ENCODE data around the gene TBC1D22A.

Gene TBC1D22A

DNA sequence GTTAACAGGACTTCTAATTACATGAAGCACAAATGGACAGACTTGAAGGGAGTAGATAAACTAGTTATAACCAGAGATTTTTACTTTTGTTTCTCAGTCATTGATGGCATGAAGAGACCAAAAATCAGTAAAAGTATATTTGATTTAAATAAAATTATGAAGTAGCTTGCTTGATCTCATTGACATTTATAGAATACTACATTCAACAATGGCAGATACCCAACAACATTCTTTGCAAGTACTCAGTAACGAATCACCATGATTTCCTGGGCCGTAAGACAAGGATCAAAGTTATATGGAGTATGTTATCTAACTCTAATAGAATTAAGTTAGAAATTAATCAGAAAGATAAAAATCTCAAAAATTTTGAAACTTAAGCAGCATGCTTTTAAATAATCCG is 317.6 kb downstream of the TBC1D22A start:
- no peak for DNase-seq (ENCODE audit: low spot score)

DNA sequence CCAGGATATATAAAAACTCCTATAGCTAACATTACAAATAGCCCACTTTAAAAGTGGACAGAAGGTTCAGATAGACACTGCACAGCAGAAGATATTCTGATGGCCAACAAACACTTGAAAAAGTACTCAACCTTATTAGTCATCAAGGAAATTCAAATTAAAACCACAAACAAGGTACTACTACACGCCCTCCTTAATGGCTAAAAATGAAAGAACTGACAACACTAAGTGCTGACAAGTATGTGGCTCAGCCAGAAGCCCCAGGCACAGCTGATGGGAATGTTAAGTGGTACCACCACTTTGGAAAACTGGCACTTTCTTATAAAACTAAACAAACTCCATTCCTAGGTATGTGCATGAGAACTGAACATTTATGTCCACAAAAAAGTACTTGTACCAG is 320.1 kb downstream of the TBC1D22A start:
- no peak for DNase-seq (ENCODE audit: low spot score)

DNA sequence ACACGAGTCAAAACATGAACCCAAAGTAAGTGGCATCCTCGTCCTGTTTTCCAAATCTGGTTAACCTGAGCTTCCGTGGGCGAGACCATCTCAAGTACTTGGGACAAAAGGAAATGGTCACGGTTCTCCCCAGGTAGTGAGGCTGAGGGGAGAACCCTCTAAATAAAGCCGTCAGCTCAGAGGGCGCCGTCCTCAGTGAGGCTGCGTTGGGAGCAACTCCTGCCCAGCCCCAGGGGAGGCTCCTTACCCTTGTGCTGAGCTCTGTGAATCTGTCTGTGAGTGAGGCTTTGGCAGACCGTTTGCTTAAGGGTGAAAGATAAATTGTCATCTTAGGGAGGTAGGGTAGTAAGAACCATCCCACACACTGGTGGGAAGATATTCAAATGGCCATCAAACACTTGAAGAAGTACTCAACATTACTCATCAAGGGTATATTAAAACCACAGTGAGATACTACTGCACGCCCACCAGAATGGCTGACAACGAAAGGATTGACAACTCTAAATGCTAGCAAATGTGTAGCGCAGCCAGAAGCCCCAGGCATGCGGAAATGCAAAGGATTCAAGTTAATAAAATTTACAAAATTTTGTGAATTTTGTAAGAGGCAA is 321.0 kb downstream of the TBC1D22A start:
- DNase-seq (ENCODE audit: low spot score): no peak

DNA sequence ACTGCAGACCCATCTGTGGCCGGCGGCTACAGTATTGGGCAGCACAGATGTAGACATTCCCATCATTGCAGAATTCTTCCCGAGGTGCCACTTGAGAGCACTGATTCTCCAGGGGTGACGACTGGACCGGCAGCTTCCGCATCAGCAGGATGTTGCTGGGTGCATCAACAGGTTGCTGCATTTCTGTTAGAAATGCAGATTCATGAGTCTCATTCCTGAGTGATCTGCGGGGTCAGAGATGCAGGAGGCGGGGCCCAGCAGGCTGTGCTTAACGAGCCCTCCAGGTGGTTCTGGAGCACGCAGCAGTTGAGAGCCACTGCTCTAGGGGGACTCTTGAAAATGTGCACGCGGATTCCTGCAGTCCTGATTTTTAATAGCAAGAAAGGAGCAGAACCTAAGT is 321.8 kb downstream of the TBC1D22A start:
- no peak for DNase-seq (ENCODE audit: low spot score)

DNA sequence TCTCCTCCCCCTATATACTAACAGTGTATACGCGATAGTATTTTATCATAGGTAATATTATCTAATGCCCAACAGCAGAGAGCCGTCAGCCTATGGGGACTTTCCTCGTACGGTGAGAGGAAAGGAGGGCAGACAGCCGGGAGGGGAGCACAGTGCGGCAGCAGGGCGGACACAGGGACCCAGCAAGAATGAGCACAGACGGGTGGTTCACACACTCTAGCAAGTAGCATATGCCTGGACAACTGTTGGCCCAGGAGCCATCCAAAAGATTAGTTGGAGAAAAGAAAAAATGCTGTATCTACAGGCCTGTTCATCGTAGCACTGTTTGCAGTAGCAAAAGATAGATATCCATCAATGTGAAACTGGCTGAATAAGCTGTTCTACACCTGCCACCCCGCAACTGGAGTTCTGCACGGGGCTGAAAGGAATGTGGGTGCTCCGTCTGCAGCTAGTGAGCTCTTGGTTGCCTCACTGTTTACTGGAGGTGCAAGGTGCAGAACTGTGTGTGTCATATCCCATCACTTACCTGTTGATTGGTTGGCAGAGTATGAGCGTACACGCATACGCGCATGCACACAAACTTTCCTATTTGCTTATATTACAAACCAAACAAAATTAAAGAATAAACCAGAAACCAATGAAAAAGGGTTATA is 324.3 kb downstream of the TBC1D22A start:
- DNase-seq (ENCODE audit: low spot score): no peak

DNA sequence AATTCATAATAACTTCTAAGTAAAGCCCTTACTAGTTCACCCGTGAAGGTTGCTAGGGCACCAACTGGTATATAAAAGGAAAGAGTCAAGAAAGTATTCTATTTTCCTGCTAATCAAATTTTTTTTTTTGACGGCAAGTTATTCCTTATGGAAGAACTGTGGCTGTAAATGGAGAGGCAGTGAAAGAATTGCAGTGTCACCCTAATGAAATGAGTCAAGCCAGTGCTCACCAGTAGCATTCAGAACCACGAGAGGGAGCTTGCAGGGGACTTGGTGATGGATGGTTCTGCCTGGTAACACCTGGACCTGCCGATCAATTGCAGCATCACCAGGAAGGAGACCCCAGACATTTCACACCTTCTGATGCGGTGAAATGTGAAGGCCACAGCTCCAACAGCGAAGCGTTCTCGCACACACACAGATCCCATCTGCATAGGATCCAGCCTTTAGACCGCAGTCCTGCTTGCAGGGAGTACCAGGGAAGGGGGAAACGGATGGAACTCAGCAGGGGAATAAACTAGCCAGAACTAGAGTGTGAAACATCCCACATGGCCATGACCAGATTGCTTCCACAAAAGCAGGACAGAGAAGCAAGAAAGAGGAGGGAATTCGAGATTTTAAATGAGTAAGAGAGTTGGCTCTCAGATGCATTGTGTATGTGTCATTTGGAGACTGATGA is 326.2 kb downstream of the TBC1D22A start:
- no peak for DNase-seq (ENCODE audit: low spot score)

DNA sequence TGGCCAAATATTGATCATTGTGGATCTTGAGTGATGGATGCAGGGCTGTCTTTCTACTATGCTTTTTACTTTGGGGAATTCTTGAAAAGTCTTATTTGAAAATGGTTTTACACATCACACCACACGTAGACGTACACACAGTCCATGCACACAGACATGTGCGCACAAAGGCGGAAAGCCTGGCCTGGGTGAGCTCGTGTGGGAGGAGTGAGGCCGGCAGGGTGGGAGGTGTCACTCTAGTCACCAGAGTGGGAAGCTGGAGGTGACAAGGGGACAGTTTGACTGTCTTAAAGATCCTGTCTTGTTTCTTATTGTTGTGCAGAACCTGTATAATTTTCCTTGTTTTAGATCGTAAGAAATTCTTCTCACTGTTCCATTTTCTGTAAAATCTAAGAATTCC is 326.9 kb downstream of the TBC1D22A start:
- DNase-seq (ENCODE audit: low spot score): no peak

DNA sequence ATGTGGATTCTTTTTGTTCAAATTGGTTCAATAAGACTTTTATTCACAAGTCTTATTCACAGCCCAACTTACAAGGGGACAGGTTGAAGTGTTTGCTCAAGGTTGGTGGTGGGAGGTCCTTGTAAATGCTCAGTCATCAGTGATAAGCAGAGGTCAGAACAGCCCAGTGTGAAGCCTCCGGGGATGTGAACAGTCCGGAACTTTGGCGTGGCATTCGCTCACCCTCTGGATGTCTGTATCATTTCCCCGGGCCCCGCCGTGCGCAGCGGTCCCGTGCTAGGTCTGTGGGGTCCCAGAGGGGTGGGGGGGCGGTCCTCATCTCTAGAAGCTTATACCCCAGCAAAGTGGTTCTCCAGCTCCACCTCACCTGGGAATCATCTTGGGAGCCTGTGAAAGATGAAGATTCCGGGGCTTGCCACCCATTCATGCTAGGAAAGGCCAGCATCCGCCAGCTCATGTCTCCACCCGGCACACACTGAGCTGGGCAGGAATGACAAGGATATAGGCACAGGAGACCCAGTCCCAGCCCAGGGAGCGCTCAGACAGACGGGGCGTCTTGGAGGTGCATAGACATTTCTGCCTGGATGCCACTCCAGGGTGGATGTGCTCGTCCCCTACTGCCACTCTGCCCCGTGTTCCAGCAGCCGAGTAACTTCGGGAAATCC is 327.5 kb downstream of the TBC1D22A start:
- no peak for DNase-seq (ENCODE audit: low spot score)

DNA sequence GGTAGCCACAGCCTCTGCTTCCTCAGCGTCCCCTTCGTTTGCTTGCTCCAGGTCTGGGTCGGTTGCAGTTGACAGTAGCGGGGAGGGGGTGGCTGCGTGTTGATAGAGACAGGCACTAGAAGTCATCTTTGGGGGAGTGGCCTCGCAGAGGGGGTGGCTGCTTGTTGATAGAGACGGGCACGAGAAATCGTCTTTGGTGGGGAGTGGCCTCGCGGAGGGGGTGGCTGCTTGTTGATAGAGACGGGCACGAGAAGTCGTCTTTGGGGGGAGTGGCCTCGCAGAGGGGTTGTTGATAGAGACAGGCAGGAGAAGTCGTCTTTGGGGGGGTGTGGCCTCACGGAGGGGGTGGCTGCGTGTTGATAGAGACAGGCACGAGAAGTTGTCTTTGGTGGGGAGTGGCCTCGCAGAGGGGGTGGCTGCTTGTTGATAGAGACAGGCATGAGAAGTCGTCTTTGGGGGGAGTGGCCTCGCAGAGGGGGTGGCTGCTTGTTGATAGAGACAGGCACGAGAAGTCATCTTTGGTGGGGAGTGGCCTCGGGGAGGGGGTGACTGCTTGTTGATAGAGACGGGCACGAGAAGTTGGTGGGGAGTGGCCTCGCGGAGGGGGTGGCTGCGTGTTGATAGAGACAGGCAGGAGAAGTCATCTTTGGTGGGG is 328.3 kb downstream of the TBC1D22A start:
- DNase-seq (ENCODE audit: low spot score): peak; percentile 15

DNA sequence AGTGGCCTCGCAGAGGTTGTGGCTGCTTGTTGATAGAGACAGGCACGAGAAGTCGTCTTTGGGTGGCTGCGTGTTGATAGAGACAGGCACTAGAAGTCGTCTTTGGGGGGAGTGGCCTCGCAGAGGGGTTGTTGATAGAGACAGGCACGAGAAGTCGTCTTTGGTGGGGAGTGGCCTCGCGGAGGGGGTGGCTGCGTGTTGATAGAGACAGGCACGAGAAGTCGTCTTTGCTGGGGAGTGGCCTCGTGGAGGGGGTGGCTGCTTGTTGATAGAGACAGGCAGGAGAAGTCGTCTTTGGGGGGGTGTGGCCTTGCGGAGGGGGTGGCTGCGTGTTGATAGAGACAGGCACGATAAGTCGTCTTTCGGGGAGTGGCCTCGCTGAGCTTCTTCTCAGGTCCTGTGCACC is 328.8 kb downstream of the TBC1D22A start:
- DNase-seq (ENCODE audit: low spot score): no peak

DNA sequence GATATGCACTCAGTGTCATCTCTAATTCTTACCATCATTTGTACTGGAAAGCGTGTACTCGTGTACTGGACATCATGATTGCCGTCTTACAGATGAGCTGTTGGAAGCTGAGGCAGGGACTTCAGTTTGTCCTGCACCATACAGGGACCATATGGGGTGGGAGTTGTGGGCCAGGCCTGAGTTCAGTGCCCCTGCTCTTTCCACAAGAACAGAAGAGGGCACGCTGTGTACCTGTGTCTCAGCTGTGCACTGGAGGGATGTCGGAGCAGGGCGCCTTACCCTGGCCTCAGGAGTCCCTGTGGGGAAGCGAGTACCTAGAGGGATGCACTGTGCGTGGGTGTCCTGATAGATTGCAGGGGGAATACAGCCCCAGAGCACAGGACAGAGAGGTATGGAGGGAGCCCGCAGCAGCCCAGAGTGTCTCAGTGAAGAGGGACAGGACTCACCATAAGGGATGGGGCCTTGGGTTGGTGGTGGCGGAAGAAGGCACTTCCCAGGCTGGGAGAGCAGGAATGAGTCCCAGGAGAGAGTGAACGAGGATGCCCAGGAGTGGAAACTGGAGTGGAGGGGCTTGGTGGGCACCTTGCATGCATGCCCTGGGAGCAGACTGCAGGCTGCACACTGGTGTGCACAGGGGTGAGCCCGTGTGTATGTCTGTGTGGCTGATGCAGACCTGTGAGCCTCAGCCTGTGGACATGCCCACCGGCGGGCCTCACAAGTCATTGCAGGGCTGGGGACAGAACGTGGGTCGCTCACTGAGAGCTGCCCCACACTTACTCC is 329.7 kb downstream of the TBC1D22A start:
- no peak for DNase-seq (ENCODE audit: low spot score)

DNA sequence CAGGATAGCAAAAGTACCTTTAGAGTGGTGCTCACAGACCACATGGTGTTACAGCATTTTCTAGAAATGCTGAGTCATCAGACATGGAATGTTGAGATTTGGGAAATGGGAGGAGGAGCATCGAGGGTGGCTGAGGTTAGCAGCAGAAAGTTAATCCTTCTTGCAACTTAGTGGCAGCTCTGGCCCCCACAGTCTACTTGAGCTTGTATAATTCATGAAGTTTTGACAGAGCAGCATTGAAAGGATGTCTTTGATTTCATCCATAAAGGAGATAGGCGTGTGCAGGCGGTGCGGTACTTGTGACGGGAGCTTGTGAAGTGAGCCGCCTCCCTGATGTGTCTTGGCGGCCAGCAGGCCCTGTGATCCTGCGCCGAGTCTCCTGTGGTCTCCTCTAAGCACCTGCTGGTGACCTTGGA is 330.5 kb downstream of the TBC1D22A start:
- DNase-seq (ENCODE audit: low spot score): no peak

DNA sequence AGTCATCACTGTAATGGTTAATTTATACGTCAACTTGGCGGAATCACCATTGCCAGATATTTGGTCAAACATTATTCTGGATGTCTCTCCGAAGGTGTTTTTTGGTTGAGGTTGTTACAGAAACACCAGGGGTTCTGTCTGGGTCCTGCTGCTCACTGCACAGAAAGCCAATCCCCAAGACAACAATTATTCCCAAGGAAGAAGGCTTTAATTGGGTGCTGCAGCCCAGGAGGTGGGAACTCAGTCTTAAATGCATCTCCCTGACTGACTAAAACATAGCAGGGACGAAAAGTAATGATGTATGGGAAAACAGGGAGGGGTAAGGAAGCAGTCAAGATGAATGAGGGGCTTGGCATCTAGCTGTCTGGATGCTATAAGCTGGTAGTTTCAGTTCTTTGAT is 331.3 kb downstream of the TBC1D22A start:
- DNase-seq (ENCODE audit: low spot score): no peak

DNA sequence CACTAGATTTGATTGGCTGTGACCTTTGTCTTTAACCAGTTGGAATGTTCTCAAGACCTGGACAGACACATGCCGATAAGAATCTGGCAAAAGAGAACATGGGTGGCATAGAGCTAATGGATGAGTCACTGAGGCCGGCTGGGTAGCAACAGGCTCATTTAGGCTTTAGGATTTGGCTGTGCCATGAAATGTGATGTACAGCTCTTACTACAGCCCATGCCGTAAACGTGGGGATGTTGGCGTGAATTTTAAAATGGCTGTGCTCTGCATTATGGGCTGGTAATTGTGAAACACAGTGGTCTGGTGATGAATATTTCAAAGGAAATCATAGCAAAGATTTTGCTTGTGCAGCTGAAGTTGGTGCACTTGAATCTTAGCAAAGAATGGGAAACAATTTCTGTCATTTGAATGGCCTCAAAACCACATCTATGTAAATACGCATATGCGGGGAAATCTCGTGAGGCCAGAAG is 332.4 kb downstream of the TBC1D22A start:
- no peak for DNase-seq (ENCODE audit: low spot score)

DNA sequence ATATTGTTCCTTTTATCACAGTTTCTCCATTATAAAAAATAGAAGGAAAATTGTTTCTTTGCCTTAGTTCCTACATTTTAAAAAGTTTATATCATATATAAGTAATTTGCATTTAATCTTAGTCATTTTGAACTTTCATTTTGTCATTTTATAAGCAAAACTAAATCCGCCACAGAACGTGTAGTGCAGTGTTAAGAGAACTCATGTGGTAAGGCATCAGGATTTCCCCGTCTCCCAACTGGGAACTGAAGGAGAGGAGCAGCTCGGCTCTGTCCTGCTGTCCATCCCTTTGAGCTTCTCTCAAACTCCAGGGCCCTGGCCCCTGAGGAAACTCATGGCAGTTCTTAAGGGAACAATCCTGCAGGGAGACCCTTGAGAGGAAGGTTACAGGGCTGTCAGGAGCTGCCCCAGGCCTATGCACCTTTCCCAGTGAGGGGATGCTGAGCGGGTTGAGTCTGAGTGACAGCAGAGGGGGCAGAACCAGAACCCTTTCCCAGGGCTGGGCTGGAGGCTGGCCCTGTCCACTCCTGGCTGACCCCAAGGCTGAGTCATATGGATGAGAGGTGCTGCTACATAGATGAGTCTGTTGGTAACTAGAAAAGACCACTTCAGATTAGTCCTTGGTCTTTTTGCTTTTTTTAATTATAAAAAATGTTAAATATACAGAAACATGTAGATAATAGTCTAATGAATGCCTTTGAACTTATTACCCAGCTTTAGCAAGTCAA is 333.1 kb downstream of the TBC1D22A start:
- no peak for DNase-seq (ENCODE audit: low spot score)

DNA sequence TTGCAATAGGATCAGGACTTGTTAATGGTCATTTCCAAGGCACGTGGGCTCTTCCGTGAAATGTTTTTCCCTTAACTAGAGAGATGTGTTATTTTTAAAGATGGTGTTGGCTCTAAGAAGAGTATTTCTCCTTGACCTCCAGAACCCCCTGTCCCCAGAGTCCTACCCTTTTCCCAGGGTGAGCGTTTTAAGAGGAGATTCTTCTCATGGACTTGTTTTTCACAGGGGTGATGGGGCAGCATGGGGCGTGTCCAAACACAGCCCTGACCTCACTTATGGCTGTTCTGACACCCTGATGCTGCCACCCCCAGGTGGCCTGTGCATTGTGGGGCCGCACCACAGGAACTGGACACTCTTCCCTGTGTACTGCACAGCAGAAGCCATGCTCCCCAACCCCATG is 335.7 kb downstream of the TBC1D22A start:
- DNase-seq (ENCODE audit: low spot score): no peak

DNA sequence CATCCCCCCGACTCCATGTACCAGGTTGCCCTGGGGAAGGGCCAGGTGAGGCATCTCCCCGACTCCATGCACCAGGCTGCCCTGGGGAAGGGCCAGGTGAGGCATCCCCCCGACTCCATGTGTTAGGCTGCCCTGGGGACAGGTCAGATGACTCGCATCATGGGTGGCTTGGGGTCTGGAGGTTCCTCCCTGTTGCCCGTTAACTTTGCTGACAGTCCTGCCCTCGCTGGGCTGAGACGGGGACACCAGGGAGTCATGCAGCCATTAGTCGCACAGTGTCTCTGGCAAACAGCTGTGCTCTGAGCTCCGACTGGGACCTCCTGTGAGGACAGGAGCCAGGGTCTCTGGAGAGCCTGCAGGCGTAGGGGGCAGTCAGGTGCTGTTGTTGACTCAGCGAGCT is 336.1 kb downstream of the TBC1D22A start:
- DNase-seq (ENCODE audit: low spot score): no peak

DNA sequence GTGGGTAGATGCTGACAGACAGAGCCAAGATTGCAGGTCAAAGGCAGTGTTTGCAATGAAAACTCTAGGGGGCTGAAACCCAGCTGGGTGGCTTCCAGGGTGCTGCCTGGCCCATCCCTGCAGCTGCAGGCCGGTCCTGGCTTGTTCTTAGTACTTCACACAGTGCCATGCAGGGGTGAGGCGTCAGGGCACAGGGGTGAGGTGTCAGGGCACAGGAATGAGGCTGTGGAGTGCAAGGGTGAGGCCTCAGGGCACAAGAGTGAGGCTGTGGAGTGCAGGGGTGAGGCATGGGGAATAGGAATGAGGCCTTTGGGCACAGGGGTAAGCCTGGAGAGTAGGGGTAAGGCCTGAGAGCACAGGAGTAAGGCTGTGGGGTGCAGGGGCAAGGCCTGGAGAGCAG is 337.6 kb downstream of the TBC1D22A start:
- DNase-seq (ENCODE audit: low spot score): no peak

DNA sequence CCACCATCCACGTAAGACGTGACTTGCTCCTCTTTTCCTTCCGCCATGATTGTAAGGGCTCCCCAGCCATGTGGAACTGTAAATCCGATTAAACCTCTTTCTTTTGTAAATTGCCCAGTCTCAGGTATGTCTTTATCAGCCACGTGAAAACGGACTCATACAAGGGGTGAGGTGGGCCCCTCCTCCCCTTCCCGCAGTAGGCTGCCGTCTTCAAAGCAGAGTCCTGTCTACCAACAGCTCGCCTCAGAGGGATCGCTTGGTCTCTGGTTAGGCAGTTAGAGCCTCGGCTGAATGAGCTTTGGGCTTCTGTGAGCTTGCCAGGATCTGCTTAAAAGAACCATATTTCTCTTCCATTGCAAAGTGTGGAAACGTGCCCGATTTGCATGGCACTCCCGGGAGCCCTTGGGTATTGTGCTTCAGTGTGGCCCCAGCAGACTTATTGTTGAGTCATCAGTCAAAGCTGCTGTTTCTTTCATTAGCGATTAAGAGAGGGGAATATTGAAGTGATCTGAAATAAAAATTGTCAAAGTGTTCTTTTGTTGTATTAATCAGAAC is 338.3 kb downstream of the TBC1D22A start:
- DNase-seq (ENCODE audit: low spot score): no peak

DNA sequence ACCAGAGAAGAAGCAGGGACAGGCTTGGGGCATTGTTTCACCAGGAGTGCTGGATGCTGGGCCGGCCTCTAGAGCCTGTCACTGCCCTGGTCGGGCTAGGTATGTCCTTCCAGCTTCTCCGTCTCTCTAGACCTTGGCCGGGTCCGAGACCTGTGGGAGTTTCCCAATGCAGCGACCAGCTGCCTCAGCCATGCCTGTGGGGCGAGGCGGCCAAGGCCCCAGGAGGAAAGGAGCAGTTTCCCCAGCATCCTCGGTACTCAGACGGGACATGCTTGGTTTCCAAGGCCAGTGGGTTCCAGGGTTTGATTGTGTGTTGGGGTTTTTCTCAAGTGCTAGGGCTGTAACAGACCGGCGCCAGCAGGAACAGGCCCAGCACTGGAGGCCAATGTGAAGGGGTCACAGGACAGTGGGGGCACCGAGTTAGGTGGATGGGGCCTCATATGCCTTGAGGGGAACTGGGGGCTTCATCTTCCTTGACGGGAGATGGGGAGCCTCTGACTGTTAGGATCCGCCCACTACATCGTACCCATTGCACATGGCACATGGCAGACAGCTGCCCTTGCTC is 339.0 kb downstream of the TBC1D22A start:
- no peak for DNase-seq (ENCODE audit: low spot score)

All from CD4-positive, alpha-beta T cell treated with Interleukin-2 at 100 ng/mL for 4 hours (primary cell).